Gastroesophageal sphincter (tissue), 4 donors: ENCODE results near the gene MKRN2. TPM values are rescaled to one million over a fixed set of nuclear protein-coding genes. Genes with fewer than 3 reads are reported as not detected.

ENCODE experiments used
- ATAC-seq: fragments of 150-250 bp; one replicate; pipeline ENCODE4 v1.9.1; 2016; ENCODE audit warnings: mild to moderate bottlenecking, moderate library complexity
- H3K27ac ChIP-seq, 4 donors: fragments of 200-600 bp; sonication (generic) in 3 of 4; 1 replicate in 3 of 4; 2 replicates in 1 of 4; pipeline ENCODE4 v1.5.1; 2016 to 2019
- H3K27me3 ChIP-seq: fragments of 200-600 bp; sonication (generic); one replicate; pipeline ENCODE4 v1.5.1; 2019
- H3K36me3 ChIP-seq, 2 donors: fragments of 200-600 bp; sonication (generic); one replicate each; pipeline ENCODE4 v1.5.1; 2019; ENCODE audit warnings: control low read depth in 1 of 2
- H3K4me1 ChIP-seq, 3 donors: fragments of 200-600 bp; sonication (generic); 1 replicate in 2 of 3; 2 replicates in 1 of 3; pipeline ENCODE4 v1.5.1; 2016 to 2019; ENCODE audit warnings: control low read depth in 2 of 3
- H3K4me3 ChIP-seq, 2 donors: fragments of 200-600 bp; sonication (generic); one replicate each; pipeline ENCODE4 v1.5.1; 2019; ENCODE audit warnings: mild to moderate bottlenecking in 1 of 2, moderate library complexity in 1 of 2
- H3K9me3 ChIP-seq, 3 donors: fragments of 200-600 bp; sonication (generic); one replicate each; pipeline ENCODE4 v1.5.1; 2017 to 2019; ENCODE audit warnings: control low read depth in 2 of 3
- CTCF ChIP-seq, 4 experiments: fragments of 200-600 bp in 2 of 4; fragments of 450-650 bp in 2 of 4; sonication (generic) in 1 of 4; IDR thresholded peaks; one replicate each; pipeline ENCODE4 v1.5.1; 2017 to 2019; ENCODE audit warnings: antibody characterized with exemption in 4 of 4, mild to moderate bottlenecking in 2 of 4, moderate library complexity in 2 of 4
- EP300 ChIP-seq: sonication (generic); formaldehyde crosslinking; IDR thresholded peaks from one replicate; pipeline ENCODE4 v1.6.1; 2017; ENCODE audit warnings: antibody characterized with exemption, mild to moderate bottlenecking
- POLR2A ChIP-seq, 2 donors: fragments of 450-650 bp; IDR thresholded peaks; one replicate each; pipeline ENCODE4 v1.6.1; 2017; ENCODE audit warnings: antibody characterized with exemption in 2 of 2, mild to moderate bottlenecking in 2 of 2, moderate library complexity in 1 of 2
- POLR2AphosphoS5 ChIP-seq: sonication (generic); formaldehyde crosslinking; IDR thresholded peaks from one replicate; pipeline ENCODE4 v1.6.1; 2017; ENCODE audit warnings: antibody characterized with exemption
- WGBS, 2 donors: methylation state at CpG; one replicate each; pipeline ENCODE4 v1.1.5; 2018; ENCODE audit warnings: low coverage in 1 of 2; 5-methylcytosine and 5-hydroxymethylcytosine counted together
- total RNA-seq, 4 donors: library from RNA; depleted of rRNA; stranded (reverse); fragments of >200 nt; gene quantifications; one replicate each; pipeline ENCODE4 v1.1.0, GENCODE V29; 2016

Gene MKRN2
- total RNA-seq, 4 donors from 2014 or later, result 37.0 to 50.4 (median 38.3) TPM

- Histone ChIP-seq H3K4me1 (peaks cover 0 to 4% (median 0%) of the 10 kb centered on the region in 3 donors), H3K27ac (no peak overlapping the region), H3K9me3 (no peaks in the 10 kb centered on the region), H3K36me3 (peaks cover 0 to 69% of the 10 kb centered on the region in 2 donors), H3K4me3 (no peak overlapping the region), H3K27me3 (no peaks in the 10 kb centered on the region)
- WGBS, 2 donors, result 97 to 100% methylated on average over 2 to 3 of the region's 4 CpGs
- TF ChIP-seq POLR2A (IDR thresholded peaks at IDR 0.05) (no peak), POLR2AphosphoS5 (no peak), CTCF (IDR thresholded peaks at IDR 0.05) (no peak), EP300 (no peak)
- ATAC-seq, result no peak
Observed at GRCh38 chr3:12615266-12615665, 58.4 kb downstream of the MKRN2 start.

- ATAC-seq, result no peak
- no peaks in the 10 kb centered on the region for H3K9me3 ChIP-seq
- WGBS, 2 donors, result 90 to 93% methylated on average over 3 to 6 of the region's 6 CpGs
- peaks cover 0 to 49% of the 10 kb centered on the region in 2 donors for H3K36me3 ChIP-seq
- H3K27me3 ChIP-seq, result no peaks in the 10 kb centered on the region
- peaks cover 0 to 35% (median 3%) of the 10 kb centered on the region in 3 donors for H3K4me1 ChIP-seq
- H3K27ac ChIP-seq, result no peak overlapping the region
- no peak overlapping the region for H3K4me3 ChIP-seq
- TF ChIP-seq EP300, result no peak
- no peak for TF ChIP-seq CTCF (IDR thresholded peaks at IDR 0.05)
- no peak for TF ChIP-seq POLR2AphosphoS5
- TF ChIP-seq POLR2A (IDR thresholded peaks at IDR 0.05), result no peak
Observed at GRCh38 chr3:12618426-12618825, 61.5 kb downstream of the MKRN2 start.

- no peak overlapping the region for H3K27ac ChIP-seq
- 90 to 91% methylated on average over 2 to 6 of the region's 6 CpGs for WGBS, 2 donors
- TF ChIP-seq POLR2A (IDR thresholded peaks at IDR 0.05), result no peak
- no peak for TF ChIP-seq CTCF (IDR thresholded peaks at IDR 0.05)
- TF ChIP-seq POLR2AphosphoS5, result no peak
- TF ChIP-seq EP300, result no peak
- no peaks in the 10 kb centered on the region for H3K9me3 ChIP-seq
- no peak for ATAC-seq
- H3K36me3 ChIP-seq, result peaks cover 0 to 33% of the 10 kb centered on the region in 2 donors
- H3K27me3 ChIP-seq, result no peaks in the 10 kb centered on the region
- H3K4me3 ChIP-seq, result no peak overlapping the region
- H3K4me1 ChIP-seq, result peaks cover 0 to 52% (median 3%) of the 10 kb centered on the region in 3 donors
Observed at GRCh38 chr3:12620305-12620704, 63.4 kb downstream of the MKRN2 start.

GRCh38 chr3:12620729-12621128, 63.8 kb downstream of the MKRN2 start:
- Histone ChIP-seq H3K27ac (no peak overlapping the region), H3K4me3 (no peak overlapping the region), H3K4me1 (peaks cover 0 to 56% (median 3%) of the 10 kb centered on the region in 3 donors), H3K27me3 (no peaks in the 10 kb centered on the region), H3K9me3 (no peaks in the 10 kb centered on the region), H3K36me3 (peaks cover 0 to 29% of the 10 kb centered on the region in 2 donors)
- ATAC-seq, result no peak
- TF ChIP-seq POLR2AphosphoS5, result no peak
- TF ChIP-seq EP300, result no peak
- no peak for TF ChIP-seq CTCF (IDR thresholded peaks at IDR 0.05)
- no peak for TF ChIP-seq POLR2A (IDR thresholded peaks at IDR 0.05)

- WGBS, 2 donors, result 65 to 67% methylated on average over 4 of the region's 4 CpGs
- TF ChIP-seq CTCF (IDR thresholded peaks at IDR 0.05) (no peak), EP300 (no peak)
- peaks cover 0 to 15% of the 10 kb centered on the region in 2 donors for H3K36me3 ChIP-seq
- no peak overlapping the region for H3K4me3 ChIP-seq
- H3K9me3 ChIP-seq, result no peaks in the 10 kb centered on the region
- no peak for ATAC-seq
- no peaks in the 10 kb centered on the region for H3K27me3 ChIP-seq
- no peak overlapping the region for H3K27ac ChIP-seq
- peaks cover 0 to 72% (median 3%) of the 10 kb centered on the region in 3 donors for H3K4me1 ChIP-seq
Observed at GRCh38 chr3:12622335-12622734, 65.4 kb downstream of the MKRN2 start.
